Right atrium auricular region (tissue), 2 donors: ENCODE results near the gene MAPK14. TPM values are rescaled to one million over a fixed set of nuclear protein-coding genes. Genes with fewer than 3 reads are reported as not detected.

Experiments used
- DNase-seq: peaks from one replicate; pipeline ENCODE4 v3.0.0-alpha.2; 2019; ENCODE audit warnings: low spot score
- H3K27ac ChIP-seq, 2 donors: fragments of 200-600 bp; sonication (generic); 1 replicate in 1 of 2; 2 replicates in 1 of 2; pipeline ENCODE4 v1.5.1; 2016 to 2019
- H3K27me3 ChIP-seq, 2 donors: fragments of 200-600 bp; sonication (generic); one replicate each; pipeline versions ENCODE4 v1.5.1 to v1.6.0; 2017 to 2019
- H3K36me3 ChIP-seq: fragments of 200-600 bp; sonication (generic); one replicate; pipeline ENCODE4 v1.5.1; 2016
- H3K4me1 ChIP-seq, 2 donors: fragments of 200-600 bp; sonication (generic); one replicate each; pipeline versions ENCODE4 v1.5.1 to v1.6.0; 2017 to 2019
- H3K4me3 ChIP-seq, 2 donors: fragments of 200-600 bp; sonication (generic); 1 replicate in 1 of 2; 2 replicates in 1 of 2; pipeline ENCODE4 v1.5.1; 2017 to 2019; ENCODE audit warnings: mild to moderate bottlenecking in 1 of 2, moderate library complexity in 1 of 2
- H3K9me3 ChIP-seq, 2 donors: fragments of 200-600 bp; sonication (generic); one replicate each; pipeline ENCODE4 v1.5.1; 2019
- CTCF ChIP-seq, 2 donors: fragments of 200-600 bp; sonication (generic); IDR thresholded peaks; one replicate each; pipeline ENCODE4 v1.5.1; 2019; ENCODE audit warnings: antibody characterized with exemption in 2 of 2
- total RNA-seq, 2 donors: library from RNA; depleted of rRNA; stranded (reverse); fragments of >200 nt; gene quantifications; one replicate each; pipeline ENCODE4 v1.1.0, GENCODE V29; 2016

The MAPK14 gene
- total RNA-seq, 2 donors from 2014 or later, result 39.1 to 46.7 TPM

DNA sequence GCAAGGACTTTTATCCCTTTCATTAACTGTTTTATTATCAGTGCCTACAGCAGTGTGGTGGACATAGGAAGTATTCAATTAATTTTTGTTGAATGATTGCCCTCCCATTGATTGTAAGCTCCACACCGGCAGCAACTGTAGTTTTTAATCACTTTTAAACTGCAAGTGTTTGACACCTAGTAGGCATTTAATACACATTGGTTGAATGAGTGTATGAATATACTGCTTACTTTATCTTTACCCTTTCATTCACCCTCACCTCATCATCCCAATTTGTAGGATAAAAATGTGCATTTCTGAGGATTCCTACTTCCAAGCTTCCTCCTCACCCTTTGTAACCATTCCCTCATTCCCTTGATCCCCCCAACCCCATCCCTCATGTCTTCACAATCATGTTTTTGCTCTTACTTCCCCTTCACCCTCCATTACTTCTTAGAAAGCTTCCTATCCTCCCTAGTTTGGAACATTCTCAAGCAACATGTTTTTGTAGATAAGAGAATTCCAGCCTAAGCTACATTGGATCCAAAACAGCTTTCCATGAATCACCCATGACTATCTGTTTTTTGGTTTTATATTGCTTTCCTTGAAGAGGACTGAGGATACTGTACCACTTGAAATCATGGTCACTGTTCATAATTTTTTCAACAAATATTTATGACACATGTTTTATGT, 2.2 kb upstream of the MAPK14 start:
- Histone ChIP-seq H3K36me3 (no peaks in the 10 kb centered on the region), H3K27me3 (peaks cover 0 to 4% of the 10 kb centered on the region in 2 donors), H3K4me1 (peaks cover 0 to 22% of the 10 kb centered on the region in 2 donors), H3K27ac (no peak overlapping the region), H3K4me3 (no peak overlapping the region), H3K9me3 (no peaks in the 10 kb centered on the region)
- no peak for DNase-seq
- TF ChIP-seq CTCF (IDR thresholded peaks at IDR 0.05), result no peak

DNA sequence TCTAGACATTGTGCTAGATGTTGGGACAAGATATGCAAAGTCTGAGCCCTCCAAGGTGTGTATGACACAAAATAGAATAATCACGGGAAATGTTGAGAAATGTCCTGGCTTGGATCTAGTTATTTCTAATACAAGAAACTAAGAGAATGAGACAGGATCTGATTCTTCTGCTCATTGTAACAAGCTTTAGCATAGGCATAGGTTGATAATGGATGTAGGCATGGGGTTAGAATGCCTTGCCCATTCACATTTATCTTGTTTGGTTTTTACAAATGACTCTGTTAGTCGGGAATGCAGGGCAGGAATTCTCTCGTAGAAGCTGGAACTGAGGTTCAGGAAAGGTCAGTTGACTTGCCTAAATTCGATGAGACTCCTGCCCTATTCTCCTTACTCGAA, 1.7 kb upstream of the MAPK14 start:
- TF ChIP-seq CTCF (IDR thresholded peaks at IDR 0.05), result no peak

GRCh38 chr6:36028088-36028876, 674 bp downstream of the MAPK14 start:
- DNase-seq, result peak; percentile 60
- Histone ChIP-seq H3K36me3 (no peaks in the 10 kb centered on the region), H3K4me1 (peaks cover 0 to 49% of the 10 kb centered on the region in 2 donors), H3K27me3 (peaks cover 0 to 4% of the 10 kb centered on the region in 2 donors), H3K9me3 (no peaks in the 10 kb centered on the region), H3K4me3 (peak overlapping the region; percentile 82 to 99), H3K27ac (peak overlapping the region; percentile 81 to 93)
- TF ChIP-seq CTCF (IDR thresholded peaks at IDR 0.05), result no peak

More for the DNA sequence above, 1.7 kb upstream of the MAPK14 start:
- H3K4me3 ChIP-seq, result no peak overlapping the region
- H3K9me3 ChIP-seq, result no peaks in the 10 kb centered on the region
- peaks cover 0 to 25% of the 10 kb centered on the region in 2 donors for H3K4me1 ChIP-seq
- H3K36me3 ChIP-seq, result no peaks in the 10 kb centered on the region
- H3K27me3 ChIP-seq, result peaks cover 0 to 4% of the 10 kb centered on the region in 2 donors
- no peak for DNase-seq
- H3K27ac ChIP-seq, result no peak overlapping the region

GRCh38 chr6:36028877-36029324, 1.3 kb downstream of the MAPK14 start:
- Histone ChIP-seq H3K4me1 (peaks cover 0 to 55% of the 10 kb centered on the region in 2 donors), H3K9me3 (no peaks in the 10 kb centered on the region), H3K27ac (peak overlapping the region; percentile 81 to 93), H3K36me3 (no peaks in the 10 kb centered on the region), H3K4me3 (peak overlapping the region; percentile 82 to 99), H3K27me3 (peaks cover 0 to 4% of the 10 kb centered on the region in 2 donors)
- DNase-seq, result peak; percentile 86
- no peak for TF ChIP-seq CTCF (IDR thresholded peaks at IDR 0.05)

DNA sequence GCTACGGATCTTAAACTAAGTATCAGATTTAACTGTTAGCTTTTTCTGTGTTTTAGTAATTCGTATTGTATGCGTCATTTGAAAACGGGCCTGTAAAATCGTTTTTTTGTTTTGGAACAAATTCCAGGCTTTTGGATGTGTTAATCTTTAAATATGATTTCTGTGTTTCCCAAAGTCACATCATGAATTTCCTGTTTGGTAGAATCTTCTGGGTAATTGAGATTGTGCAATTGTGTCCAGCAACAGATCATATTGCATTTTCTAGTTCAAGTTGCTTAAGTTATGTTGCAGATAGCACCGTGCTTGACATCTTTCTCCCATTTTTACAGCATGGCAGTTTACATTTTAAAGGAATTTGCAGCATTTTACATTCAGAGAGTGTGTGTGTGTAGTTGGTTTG, 1.9 kb downstream of the MAPK14 start:
- peaks cover 0 to 56% of the 10 kb centered on the region in 2 donors for H3K4me1 ChIP-seq
- no peaks in the 10 kb centered on the region for H3K36me3 ChIP-seq
- peak overlapping the region; percentile 81 to 93 for H3K27ac ChIP-seq
- no peak for TF ChIP-seq CTCF (IDR thresholded peaks at IDR 0.05)
- H3K27me3 ChIP-seq, result peaks cover 0 to under 1% of the 10 kb centered on the region in 2 donors
- H3K9me3 ChIP-seq, result no peaks in the 10 kb centered on the region
- H3K4me3 ChIP-seq, result peak overlapping the region; percentile 82 to 99
- DNase-seq, result no peak
